Measurements from ENCODE around the gene EIF4G2. TPM values are rescaled to one million over a fixed set of nuclear protein-coding genes. Genes with fewer than 3 reads are reported as not detected.
A peak's percentile ranks its signal among the peaks of the same experiment; 100 is the strongest.

The EIF4G2 gene
- total and polyA plus RNA-seq, 10 of the 15 experiments (the other 5 are each of a cell fraction or from before 2014, with no cell fraction given): 210 to 1,104 (median 713) TPM

DNA sequence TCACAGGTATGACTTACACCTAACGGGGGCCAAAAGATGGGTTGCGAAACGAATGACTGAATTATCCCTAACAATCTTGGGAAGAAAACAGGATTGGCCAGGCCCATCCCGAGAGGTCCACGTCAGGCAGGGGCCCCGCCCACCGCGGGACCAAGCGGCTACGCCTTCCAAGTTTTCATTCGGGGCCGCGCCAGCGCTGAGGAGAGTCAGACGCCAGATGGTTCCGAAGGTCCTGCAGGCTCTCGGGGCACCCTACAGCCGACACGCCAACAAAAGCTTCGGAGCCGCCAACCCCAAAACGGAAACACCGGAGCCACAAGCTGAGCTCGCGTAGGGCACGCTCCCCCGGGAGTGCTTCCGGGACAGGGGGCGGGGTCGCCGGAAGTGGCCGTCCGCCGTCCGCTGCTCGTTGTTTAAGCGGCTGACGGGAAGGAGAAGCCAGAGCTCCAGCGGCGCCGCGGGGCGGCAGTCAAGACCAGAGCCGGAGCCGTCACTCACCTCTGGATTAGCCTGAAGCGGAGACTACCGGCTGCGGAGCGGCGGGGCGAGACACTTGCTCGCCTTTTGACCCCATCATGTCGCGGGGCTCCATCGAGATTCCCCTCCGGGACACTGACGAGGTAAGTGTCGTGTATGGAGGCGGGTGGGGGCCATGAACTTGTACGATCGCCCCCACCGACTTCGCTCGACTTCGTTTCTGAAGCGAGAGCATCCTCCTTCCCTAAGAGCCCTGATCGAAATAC lies 57.7 kb downstream of the EIF4G2 start, which contains the start of gene CTR9 (continued):
- TF ChIP-seq, protein P1, sequence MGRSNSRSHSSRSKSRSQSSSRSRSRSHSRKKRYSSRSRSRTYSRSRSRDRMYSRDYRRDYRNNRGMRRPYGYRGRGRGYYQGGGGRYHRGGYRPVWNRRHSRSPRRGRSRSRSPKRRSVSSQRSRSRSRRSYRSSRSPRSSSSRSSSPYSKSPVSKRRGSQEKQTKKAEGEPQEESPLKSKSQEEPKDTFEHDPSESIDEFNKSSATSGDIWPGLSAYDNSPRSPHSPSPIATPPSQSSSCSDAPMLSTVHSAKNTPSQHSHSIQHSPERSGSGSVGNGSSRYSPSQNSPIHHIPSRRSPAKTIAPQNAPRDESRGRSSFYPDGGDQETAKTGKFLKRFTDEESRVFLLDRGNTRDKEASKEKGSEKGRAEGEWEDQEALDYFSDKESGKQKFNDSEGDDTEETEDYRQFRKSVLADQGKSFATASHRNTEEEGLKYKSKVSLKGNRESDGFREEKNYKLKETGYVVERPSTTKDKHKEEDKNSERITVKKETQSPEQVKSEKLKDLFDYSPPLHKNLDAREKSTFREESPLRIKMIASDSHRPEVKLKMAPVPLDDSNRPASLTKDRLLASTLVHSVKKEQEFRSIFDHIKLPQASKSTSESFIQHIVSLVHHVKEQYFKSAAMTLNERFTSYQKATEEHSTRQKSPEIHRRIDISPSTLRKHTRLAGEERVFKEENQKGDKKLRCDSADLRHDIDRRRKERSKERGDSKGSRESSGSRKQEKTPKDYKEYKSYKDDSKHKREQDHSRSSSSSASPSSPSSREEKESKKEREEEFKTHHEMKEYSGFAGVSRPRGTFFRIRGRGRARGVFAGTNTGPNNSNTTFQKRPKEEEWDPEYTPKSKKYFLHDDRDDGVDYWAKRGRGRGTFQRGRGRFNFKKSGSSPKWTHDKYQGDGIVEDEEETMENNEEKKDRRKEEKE (IDR thresholded peaks at IDR 0.05): no peak
- TF ChIP-seq SUZ12 (IDR thresholded peaks at IDR 0.05; ENCODE audit: unreplicated experiment): no peak
- 0 out of 2 replicates have a peak, but pooled peaks have one; percentile 39 for TF ChIP-seq TCF3 (IDR thresholded peaks at IDR 0.05; ENCODE audit: borderline replicate concordance, insufficient read depth, low read depth, low read length)
- TF ChIP-seq MXI1 (IDR thresholded peaks at IDR 0.05; ENCODE audit: low read depth, low read length): peak; percentile 83; the same call in 1 of the 2 replicates
- peak; percentile 99 for TF ChIP-seq ZNF687 (IDR thresholded peaks at IDR 0.05)
- peak; percentile 75 for TF ChIP-seq NBN (IDR thresholded peaks at IDR 0.05)
- TF ChIP-seq, protein P2, sequence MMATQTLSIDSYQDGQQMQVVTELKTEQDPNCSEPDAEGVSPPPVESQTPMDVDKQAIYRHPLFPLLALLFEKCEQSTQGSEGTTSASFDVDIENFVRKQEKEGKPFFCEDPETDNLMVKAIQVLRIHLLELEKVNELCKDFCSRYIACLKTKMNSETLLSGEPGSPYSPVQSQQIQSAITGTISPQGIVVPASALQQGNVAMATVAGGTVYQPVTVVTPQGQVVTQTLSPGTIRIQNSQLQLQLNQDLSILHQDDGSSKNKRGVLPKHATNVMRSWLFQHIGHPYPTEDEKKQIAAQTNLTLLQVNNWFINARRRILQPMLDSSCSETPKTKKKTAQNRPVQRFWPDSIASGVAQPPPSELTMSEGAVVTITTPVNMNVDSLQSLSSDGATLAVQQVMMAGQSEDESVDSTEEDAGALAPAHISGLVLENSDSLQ (IDR thresholded peaks at IDR 0.05): peak; percentile 95
- peak; percentile 89 to 92 for TF ChIP-seq IKZF2 (IDR thresholded peaks at IDR 0.05)
- peak; percentile 99 for TF ChIP-seq GABPA (IDR thresholded peaks at IDR 0.05; ENCODE audit: low read depth)
- peak; percentile 43; the same call in 1 of the 2 replicates for TF ChIP-seq RAD21 (IDR thresholded peaks at IDR 0.05; ENCODE audit: insufficient read depth, low read depth, low read length)
- TF ChIP-seq MTA2 (IDR thresholded peaks at IDR 0.05; ENCODE audit: low read depth): peak; percentile 91
- no peak for TF ChIP-seq ZSCAN29 (IDR thresholded peaks at IDR 0.05)
- 0 out of 2 replicates have a peak, but pooled peaks have one; percentile 30 for TF ChIP-seq DPF2 (IDR thresholded peaks at IDR 0.05)
- peak; percentile 85 for TF ChIP-seq CHD2 (IDR thresholded peaks at IDR 0.05; ENCODE audit: borderline replicate concordance, low read depth, low read length)
- TF ChIP-seq, protein P3, sequence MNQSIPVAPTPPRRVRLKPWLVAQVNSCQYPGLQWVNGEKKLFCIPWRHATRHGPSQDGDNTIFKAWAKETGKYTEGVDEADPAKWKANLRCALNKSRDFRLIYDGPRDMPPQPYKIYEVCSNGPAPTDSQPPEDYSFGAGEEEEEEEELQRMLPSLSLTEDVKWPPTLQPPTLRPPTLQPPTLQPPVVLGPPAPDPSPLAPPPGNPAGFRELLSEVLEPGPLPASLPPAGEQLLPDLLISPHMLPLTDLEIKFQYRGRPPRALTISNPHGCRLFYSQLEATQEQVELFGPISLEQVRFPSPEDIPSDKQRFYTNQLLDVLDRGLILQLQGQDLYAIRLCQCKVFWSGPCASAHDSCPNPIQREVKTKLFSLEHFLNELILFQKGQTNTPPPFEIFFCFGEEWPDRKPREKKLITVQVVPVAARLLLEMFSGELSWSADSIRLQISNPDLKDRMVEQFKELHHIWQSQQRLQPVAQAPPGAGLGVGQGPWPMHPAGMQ (IDR thresholded peaks at IDR 0.05; ENCODE audit: borderline replicate concordance): no peak
- TF ChIP-seq FOXK2 (IDR thresholded peaks at IDR 0.05): no peak; the same call in 1 of the 2 replicates
- no peak for TF ChIP-seq JUND (IDR thresholded peaks at IDR 0.05; ENCODE audit: low read depth, low read length)
- no peak for TF ChIP-seq WRNIP1 (IDR thresholded peaks at IDR 0.05; ENCODE audit: borderline replicate concordance, low read depth, low read length)
- peak; percentile 86 for TF ChIP-seq KLF5 (IDR thresholded peaks at IDR 0.05; ENCODE audit: partially characterized antibody)
- no peak for TF ChIP-seq ZNF24 (IDR thresholded peaks at IDR 0.05)
- peak; percentile 75 for TF ChIP-seq HCFC1 (IDR thresholded peaks at IDR 0.05; ENCODE audit: low read length)
- TF ChIP-seq ATF7 (IDR thresholded peaks at IDR 0.05; ENCODE audit: low read depth): no peak

All from GM12878 (cell line).